ENCODE measurements around the gene MAN2C1.
"Not testable (repeated sequence)": the region's sequence is repeated elsewhere in the genome, so short reads cannot be mapped to it uniquely, and the experiment has no call there.

MAN2C1 gene

DNA sequence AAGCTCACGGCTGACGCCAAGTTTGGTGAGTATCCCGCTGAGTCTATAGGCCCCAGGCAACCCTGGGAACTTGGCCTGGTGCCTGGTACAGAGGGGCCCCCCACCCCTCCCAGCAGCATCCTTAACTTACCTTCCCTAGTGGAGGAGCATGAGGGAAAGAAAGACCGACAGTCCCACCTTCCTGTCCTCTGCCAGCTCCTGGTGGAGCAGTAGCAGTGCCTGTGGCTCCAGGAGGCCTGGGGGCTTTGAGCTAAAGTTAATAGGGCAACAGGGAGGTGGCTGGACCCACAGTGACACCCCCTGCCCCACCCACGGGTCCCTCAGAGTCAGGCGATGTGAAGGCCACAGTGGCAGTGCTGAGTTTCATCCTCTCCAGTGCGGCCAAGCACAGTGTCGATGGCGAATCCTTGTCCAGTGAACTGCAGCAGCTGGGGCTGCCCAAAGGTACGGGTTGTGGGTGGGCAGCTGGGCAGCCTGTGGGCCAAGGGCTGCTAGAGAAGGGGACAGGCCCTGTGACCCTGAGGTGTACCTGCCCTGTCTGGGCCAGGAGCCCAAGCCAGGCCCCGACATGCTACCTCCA is 29.7 kb downstream of the MAN2C1 start:
- Histone ChIP-seq H3K27ac (ENCODE audit: low read length) (no peak overlapping the region), H3K36me3 (ENCODE audit: control insufficient read depth, low read depth, low read length) (peaks cover 11% of the 10 kb centered on the region), H3K27me3 (ENCODE audit: control insufficient read depth, insufficient read depth, low read length) (no peaks in the 10 kb centered on the region), H3K4me1 (ENCODE audit: control insufficient read depth, low read depth, low read length) (peaks cover 7% of the 10 kb centered on the region), H3K4me3 (ENCODE audit: low read length) (no peak overlapping the region), H3K9me3 (ENCODE audit: control insufficient read depth, low read depth, low read length) (no peaks in the 10 kb centered on the region), H3K9ac (ENCODE audit: low read length) (no peak overlapping the region)

DNA sequence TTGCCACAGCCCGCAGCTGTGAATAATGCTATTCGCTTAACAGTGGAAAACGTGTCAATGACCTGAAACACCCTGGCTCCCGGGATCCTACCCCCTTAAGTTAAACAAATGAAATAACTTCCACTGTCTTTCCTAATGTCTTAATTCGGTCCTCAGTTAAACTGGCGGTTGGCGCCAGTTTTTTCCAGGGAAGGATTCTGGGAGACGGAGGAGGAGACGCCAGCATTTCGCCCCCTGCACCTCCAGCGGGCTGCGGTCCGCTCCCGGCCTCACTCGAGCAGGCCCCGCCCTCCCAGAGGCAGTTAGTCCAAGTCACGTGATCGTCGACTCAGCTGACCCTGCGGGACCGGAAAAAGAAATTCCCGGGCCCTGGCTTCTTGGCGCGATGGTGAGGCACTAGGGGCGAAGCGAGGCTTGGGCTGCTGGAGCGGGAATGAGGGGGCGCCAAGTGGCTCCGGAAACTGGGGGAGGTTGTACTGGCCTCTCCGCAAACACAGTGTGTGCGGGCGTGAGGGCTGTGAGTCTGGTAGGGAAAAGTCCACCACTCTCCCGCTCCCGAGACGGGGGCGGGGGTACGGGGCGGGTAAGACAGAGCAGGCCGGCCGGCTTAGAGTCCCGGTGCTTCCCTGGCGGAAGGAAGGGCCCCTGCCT is 32.6 kb downstream of the MAN2C1 start, which contains the start of gene COMMD4:
Gene COMMD4, plus strand, starts transcription at position 359 of the 651 bp plus-strand sequence. Its CDS starts 27 bp downstream, at position 386.
- H3K36me3 ChIP-seq (ENCODE audit: control insufficient read depth, low read depth, low read length), result peaks cover 11% of the 10 kb centered on the region
- H3K27ac ChIP-seq (ENCODE audit: low read length), result peak within 1 kb of the TSS; percentile 4
- H3K4me3 ChIP-seq (ENCODE audit: low read length), result peak within 1 kb of the TSS; percentile 76
- H3K9me3 ChIP-seq (ENCODE audit: control insufficient read depth, low read depth, low read length), result no peaks in the 10 kb centered on the region
- peak within 1 kb of the TSS; percentile 82 for H3K9ac ChIP-seq (ENCODE audit: low read length)
- no peaks in the 10 kb centered on the region for H3K27me3 ChIP-seq (ENCODE audit: control insufficient read depth, insufficient read depth, low read length)
- H3K4me1 ChIP-seq (ENCODE audit: control insufficient read depth, low read depth, low read length), result peaks cover 7% of the 10 kb centered on the region

DNA sequence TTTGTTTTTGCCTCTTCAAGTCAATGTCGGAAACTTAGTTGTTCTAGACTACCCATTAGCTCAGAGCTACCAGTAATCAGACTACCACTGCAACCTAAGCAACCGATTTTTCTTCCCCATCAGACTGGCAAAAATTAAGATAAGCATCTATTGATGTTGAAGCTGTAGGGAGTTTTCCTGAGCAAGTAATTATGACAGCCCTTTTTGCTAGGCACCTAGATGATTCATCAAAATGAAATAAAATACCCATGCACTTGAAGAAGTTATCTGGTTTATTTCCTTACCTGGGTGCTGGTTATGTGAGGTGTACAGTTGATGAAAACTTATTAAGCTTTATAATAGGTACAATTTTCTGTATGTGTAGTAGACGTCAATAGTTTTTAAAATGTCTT is 33.1 kb downstream of the MAN2C1 start:
- peaks cover 7% of the 10 kb centered on the region for H3K4me1 ChIP-seq (ENCODE audit: control insufficient read depth, low read depth, low read length)
- H3K36me3 ChIP-seq (ENCODE audit: control insufficient read depth, low read depth, low read length), result peaks cover 10% of the 10 kb centered on the region
- H3K9me3 ChIP-seq (ENCODE audit: control insufficient read depth, low read depth, low read length), result no peaks in the 10 kb centered on the region
- H3K27me3 ChIP-seq (ENCODE audit: control insufficient read depth, insufficient read depth, low read length), result no peaks in the 10 kb centered on the region
- H3K4me3 ChIP-seq (ENCODE audit: low read length), result peak overlapping the region; percentile 76
- no peak overlapping the region for H3K27ac ChIP-seq (ENCODE audit: low read length)
- peak overlapping the region; percentile 82 for H3K9ac ChIP-seq (ENCODE audit: low read length)

DNA sequence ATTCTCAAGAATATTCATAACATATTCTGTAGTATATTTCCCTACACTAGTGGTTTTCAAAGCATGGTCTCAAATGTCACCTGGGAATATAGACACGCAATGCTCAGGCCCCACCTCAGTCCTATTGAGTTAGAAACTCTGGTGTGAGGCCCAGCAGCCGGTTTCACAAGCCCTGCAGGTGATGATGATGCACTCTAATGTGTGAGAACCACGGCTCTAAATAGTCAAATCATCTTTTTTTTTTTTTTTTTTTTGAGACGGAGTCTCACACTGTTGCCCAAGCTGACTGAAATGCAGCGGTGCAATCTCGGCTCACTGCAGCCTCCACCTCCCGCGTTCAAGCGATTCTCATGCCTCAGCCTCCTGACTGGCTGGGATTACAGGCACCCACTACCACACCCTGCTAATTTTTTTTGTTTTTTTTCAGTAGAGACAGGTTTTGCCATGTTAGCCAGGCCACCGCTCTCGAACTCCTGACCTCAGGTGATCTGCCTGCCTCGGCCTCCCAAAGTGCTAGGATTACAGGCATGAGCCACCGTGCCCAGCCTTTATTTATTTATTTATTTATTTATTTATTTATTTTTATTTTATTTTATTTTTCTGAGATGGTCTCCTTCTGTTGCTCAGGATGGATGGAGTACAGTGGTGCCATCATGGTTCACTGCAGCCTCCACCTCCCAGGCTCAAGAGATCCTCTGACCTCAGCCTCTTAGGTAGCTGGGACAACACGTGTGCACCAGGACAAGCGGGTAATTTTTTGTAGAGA is 34.6 kb downstream of the MAN2C1 start:
- H3K27ac ChIP-seq (ENCODE audit: low read length); H3K9me3 ChIP-seq (ENCODE audit: control insufficient read depth, low read depth, low read length); H3K9ac ChIP-seq (ENCODE audit: low read length); H3K4me3 ChIP-seq (ENCODE audit: low read length); H3K4me1 ChIP-seq (ENCODE audit: control insufficient read depth, low read depth, low read length); H3K27me3 ChIP-seq (ENCODE audit: control insufficient read depth, insufficient read depth, low read length); H3K36me3 ChIP-seq (ENCODE audit: control insufficient read depth, low read depth, low read length): not testable (repeated sequence)

DNA sequence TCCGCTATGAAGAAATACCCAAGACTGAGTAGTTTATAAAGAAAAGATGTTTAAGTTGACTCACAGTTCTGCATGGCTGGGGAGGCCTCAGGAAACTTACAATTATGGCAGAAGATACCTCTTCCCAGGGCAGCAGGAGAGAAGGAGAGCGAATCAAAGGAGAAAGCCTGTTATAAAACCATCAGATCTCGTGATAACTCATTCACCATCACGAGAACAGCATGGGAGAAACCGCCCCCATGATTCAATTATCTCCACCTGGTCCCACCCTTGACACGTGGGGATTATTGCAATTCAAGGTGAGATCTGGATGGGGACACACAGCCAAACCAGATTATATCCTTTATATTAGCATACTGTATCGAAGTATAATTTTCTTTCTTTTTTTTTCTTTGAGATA is 36.3 kb downstream of the MAN2C1 start:
- not testable (repeated sequence) for H3K4me3 ChIP-seq (ENCODE audit: low read length); H3K36me3 ChIP-seq (ENCODE audit: control insufficient read depth, low read depth, low read length); H3K4me1 ChIP-seq (ENCODE audit: control insufficient read depth, low read depth, low read length); H3K9ac ChIP-seq (ENCODE audit: low read length); H3K9me3 ChIP-seq (ENCODE audit: control insufficient read depth, low read depth, low read length); H3K27ac ChIP-seq (ENCODE audit: low read length); H3K27me3 ChIP-seq (ENCODE audit: control insufficient read depth, insufficient read depth, low read length)

DNA sequence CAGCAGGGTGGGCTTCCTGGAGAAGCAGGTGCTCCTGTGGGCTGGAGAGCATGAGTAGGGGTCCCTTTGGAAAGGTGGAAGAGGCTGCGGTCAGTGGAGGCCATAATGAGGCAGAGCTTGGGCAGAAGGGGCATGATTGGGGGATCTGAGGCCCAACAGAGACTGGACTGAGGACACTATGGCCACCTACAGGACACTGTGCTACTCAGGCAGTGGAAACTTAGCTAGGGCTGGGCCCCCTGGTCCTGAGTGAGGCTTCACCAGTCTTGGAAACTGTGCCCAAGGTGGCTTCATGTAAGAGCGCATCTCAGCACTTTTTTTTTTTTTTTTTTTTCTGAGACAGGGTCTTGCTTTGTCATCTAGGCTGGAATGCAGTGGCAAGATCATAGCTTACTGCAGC is 38.8 kb downstream of the MAN2C1 start:
- Histone ChIP-seq H3K27me3 (ENCODE audit: control insufficient read depth, insufficient read depth, low read length) (no peaks in the 10 kb centered on the region), H3K4me1 (ENCODE audit: control insufficient read depth, low read depth, low read length) (no peaks in the 10 kb centered on the region), H3K27ac (ENCODE audit: low read length) (no peak overlapping the region), H3K4me3 (ENCODE audit: low read length) (no peak overlapping the region), H3K9me3 (ENCODE audit: control insufficient read depth, low read depth, low read length) (no peaks in the 10 kb centered on the region), H3K36me3 (ENCODE audit: control insufficient read depth, low read depth, low read length) (no peaks in the 10 kb centered on the region), H3K9ac (ENCODE audit: low read length) (no peak overlapping the region)

DNA sequence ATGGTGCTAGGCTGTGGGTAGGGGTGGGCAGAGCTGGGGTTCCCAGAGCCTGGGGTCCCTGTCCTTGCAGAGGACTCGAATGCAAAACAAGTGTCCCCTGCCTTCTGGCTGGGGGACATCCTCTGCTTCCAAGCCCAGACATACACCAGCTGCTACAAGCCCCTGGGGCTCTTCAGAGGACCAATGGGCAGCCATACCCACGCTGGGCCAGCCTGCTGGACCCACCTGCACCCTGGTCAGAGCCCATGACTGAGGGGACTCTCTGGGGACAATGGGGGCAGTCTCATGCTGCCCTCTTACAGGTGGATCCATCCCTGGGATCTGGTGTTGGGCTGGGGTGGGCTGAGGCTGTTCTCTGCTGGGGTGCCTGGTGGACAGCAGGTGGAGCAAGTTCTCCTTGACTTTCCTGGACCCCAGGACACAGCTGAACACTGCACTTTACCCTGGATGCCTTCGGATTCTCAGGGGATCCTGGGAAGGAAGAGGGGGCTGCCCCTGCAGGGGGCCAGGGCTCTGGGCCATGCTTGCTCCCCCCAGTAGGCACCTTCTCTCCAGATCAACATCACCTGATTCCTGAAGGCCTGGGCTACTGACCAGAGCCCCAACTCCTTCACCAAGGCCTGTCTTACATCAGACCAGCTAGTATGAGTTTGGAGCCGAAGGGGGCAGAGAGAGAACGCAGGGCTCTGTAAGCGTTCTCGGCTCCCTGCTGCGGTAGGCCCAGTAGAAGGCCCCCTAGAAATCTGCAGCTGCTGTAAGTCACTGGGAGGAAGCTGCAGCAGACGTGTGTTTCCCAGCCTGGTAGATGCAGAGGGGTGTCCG is 39.7 kb downstream of the MAN2C1 start:
- no peaks in the 10 kb centered on the region for H3K27me3 ChIP-seq (ENCODE audit: control insufficient read depth, insufficient read depth, low read length)
- no peaks in the 10 kb centered on the region for H3K4me1 ChIP-seq (ENCODE audit: control insufficient read depth, low read depth, low read length)
- no peak overlapping the region for H3K27ac ChIP-seq (ENCODE audit: low read length)
- H3K36me3 ChIP-seq (ENCODE audit: control insufficient read depth, low read depth, low read length), result no peaks in the 10 kb centered on the region
- no peak overlapping the region for H3K4me3 ChIP-seq (ENCODE audit: low read length)
- H3K9ac ChIP-seq (ENCODE audit: low read length), result no peak overlapping the region
- H3K9me3 ChIP-seq (ENCODE audit: control insufficient read depth, low read depth, low read length), result no peaks in the 10 kb centered on the region

DNA sequence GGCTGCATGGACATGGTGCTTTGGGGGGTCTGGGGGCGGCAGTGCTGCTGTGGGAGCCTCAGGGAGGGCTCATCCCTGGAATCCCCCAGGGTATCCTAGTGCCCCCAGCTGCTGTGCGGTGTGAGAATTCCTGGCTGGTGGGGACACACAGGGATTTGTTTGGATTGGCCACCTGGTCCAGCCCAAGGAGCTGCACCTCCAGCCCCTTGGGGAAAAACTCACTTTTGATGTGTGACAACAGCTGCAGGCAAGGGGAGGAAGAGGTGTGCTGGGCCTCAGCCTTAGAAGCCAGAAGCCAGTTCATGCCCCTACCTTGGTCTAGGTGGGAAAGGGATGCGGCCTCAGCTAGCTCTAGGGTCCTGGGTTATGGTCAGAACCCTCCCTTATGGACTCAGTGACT is 40.9 kb downstream of the MAN2C1 start:
- Histone ChIP-seq H3K9ac (ENCODE audit: low read length) (no peak overlapping the region), H3K9me3 (ENCODE audit: control insufficient read depth, low read depth, low read length) (no peaks in the 10 kb centered on the region), H3K36me3 (ENCODE audit: control insufficient read depth, low read depth, low read length) (no peaks in the 10 kb centered on the region), H3K4me3 (ENCODE audit: low read length) (no peak overlapping the region), H3K4me1 (ENCODE audit: control insufficient read depth, low read depth, low read length) (no peaks in the 10 kb centered on the region), H3K27me3 (ENCODE audit: control insufficient read depth, insufficient read depth, low read length) (no peaks in the 10 kb centered on the region), H3K27ac (ENCODE audit: low read length) (no peak overlapping the region)

DNA sequence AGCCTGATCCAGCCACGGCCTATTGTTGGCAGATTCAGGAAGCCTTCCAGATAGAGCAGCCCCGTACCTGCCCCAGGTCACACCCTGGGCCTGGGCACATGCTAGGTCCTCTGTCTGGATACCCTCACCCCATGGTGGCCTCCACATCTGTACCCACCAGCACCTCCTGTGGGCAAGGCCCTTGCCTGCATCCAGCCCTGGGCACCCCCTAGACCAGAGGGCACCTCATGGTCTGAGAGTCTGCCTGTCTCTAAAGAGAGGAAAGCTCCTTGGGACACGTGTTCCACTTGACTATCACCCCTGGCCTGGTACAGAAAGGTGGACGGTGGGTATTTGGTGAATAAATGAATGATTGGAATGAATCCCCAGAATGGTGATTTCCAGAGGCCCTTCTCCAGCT is 41.4 kb downstream of the MAN2C1 start:
- Histone ChIP-seq H3K9ac (ENCODE audit: low read length) (no peak overlapping the region), H3K9me3 (ENCODE audit: control insufficient read depth, low read depth, low read length) (no peaks in the 10 kb centered on the region), H3K4me1 (ENCODE audit: control insufficient read depth, low read depth, low read length) (no peaks in the 10 kb centered on the region), H3K27me3 (ENCODE audit: control insufficient read depth, insufficient read depth, low read length) (no peaks in the 10 kb centered on the region), H3K36me3 (ENCODE audit: control insufficient read depth, low read depth, low read length) (no peaks in the 10 kb centered on the region), H3K4me3 (ENCODE audit: low read length) (no peak overlapping the region), H3K27ac (ENCODE audit: low read length) (no peak overlapping the region)

DNA sequence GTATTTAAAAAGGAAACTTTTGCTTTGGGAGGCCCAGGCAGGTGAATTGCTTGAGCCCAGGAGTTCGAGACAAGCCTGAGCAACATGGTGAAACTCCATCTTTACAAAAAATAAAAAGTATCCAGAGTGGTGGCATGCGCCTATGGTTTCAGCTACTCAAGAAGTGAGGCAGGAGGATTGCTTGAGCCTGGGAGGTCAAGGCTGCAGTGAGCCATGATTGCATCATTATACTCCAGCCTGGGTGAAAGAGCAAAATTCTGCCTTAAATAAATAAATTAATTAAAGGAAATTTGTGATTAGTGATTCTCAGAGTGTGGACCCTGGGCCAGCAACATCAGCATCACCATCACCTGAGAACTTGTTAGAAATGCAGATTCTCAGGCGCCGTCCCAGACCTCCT is 42.5 kb downstream of the MAN2C1 start:
- Histone ChIP-seq H3K36me3 (ENCODE audit: control insufficient read depth, low read depth, low read length) (no peaks in the 10 kb centered on the region), H3K27me3 (ENCODE audit: control insufficient read depth, insufficient read depth, low read length) (no peaks in the 10 kb centered on the region), H3K4me3 (ENCODE audit: low read length) (no peak overlapping the region)

DNA sequence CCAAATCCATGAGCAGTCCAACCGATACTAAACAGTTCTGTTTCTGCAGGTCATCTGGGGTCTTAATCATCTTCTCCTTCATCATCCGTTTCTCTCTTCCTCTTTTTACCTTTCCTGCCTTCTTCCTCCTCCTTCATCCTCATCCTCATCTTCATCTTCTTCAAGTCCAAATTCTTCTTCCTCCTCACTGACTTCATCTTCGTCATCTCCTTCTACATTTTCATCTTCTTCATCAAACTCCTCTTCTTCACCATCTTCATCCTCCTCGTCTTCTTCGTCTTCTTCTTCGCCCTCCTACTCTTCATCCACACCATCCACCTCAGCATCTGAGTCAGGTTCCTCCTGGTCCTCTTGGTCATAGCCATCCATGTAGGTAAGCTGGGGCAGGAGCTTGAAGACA is 46.7 kb downstream of the MAN2C1 start:
- H3K27ac ChIP-seq (ENCODE audit: low read length), result no peak overlapping the region
- H3K9ac ChIP-seq (ENCODE audit: low read length), result no peak overlapping the region
- no peaks in the 10 kb centered on the region for H3K36me3 ChIP-seq (ENCODE audit: control insufficient read depth, low read depth, low read length)
- H3K4me3 ChIP-seq (ENCODE audit: low read length), result no peak overlapping the region
- H3K27me3 ChIP-seq (ENCODE audit: control insufficient read depth, insufficient read depth, low read length), result no peaks in the 10 kb centered on the region
- no peaks in the 10 kb centered on the region for H3K9me3 ChIP-seq (ENCODE audit: control insufficient read depth, low read depth, low read length)
- no peaks in the 10 kb centered on the region for H3K4me1 ChIP-seq (ENCODE audit: control insufficient read depth, low read depth, low read length)

More for the DNA sequence above, 42.5 kb downstream of the MAN2C1 start:
- Histone ChIP-seq H3K4me1 (ENCODE audit: control insufficient read depth, low read depth, low read length) (no peaks in the 10 kb centered on the region), H3K9me3 (ENCODE audit: control insufficient read depth, low read depth, low read length) (no peaks in the 10 kb centered on the region), H3K9ac (ENCODE audit: low read length) (no peak overlapping the region), H3K27ac (ENCODE audit: low read length) (no peak overlapping the region)

All from iPS-18a (cell line).